ENCODE results near the gene GLCE. TPM values are rescaled to one million over a fixed set of nuclear protein-coding genes. Genes with fewer than 3 reads are reported as not detected.
"Not testable (repeated sequence)": the region's sequence is repeated elsewhere in the genome, so short reads cannot be mapped to it uniquely, and the experiment has no call there.

The GLCE gene
- total RNA-seq, 1 experiment from 2014 or later: 10.2 TPM

- Mint-ChIP-seq H3K27me3 (ENCODE audit: insufficient read depth, unreplicated experiment) (no peaks in the 10 kb centered on the region), H3K9me3 (ENCODE audit: unreplicated experiment) (no peaks in the 10 kb centered on the region), H3K36me3 (ENCODE audit: insufficient read depth, unreplicated experiment) (peaks cover 3% of the 10 kb centered on the region), H3K4me3 (ENCODE audit: unreplicated experiment) (no peak overlapping the region), H3K4me1 (ENCODE audit: low read depth, unreplicated experiment) (peaks cover 11% of the 10 kb centered on the region), H3K27ac (ENCODE audit: unreplicated experiment) (no peak overlapping the region)
- TF ChIP-seq CTCF (IDR thresholded peaks at IDR 0.05; ENCODE audit: insufficient read depth in 1 of 2, low read depth in 1 of 2, low read length in 1 of 2, severe bottlenecking in 1 of 2, unreplicated experiment in 1 of 2): no peak
- Histone ChIP-seq H3K27me3 (replicated peaks; ENCODE audit: control insufficient read depth, insufficient read depth, low read length) (no peaks in the 10 kb centered on the region), H3K4me1 (no peaks in the 10 kb centered on the region), H3K9me3 (no peaks in the 10 kb centered on the region), H3K36me3 (ENCODE audit: control insufficient read depth, insufficient read depth, low read length) (no peaks in the 10 kb centered on the region), H3K4me3 (ENCODE audit: low read depth, low read length) (no peak overlapping the region)
- no peak for DNase-seq
- ChIA-PET CTCF (interaction anchor here (0.6 kb wide), 1 partner anchor 213 kb away, joined by 5 read pairs; no protein-coding TSS in a partner anchor), POLR2A (no interaction called here)
- intact Hi-C loops (cut with micrococcal nuclease; ENCODE audit: unreplicated experiment): loop anchor here (5.0 kb wide), 1 partner anchor 93 kb away; no protein-coding TSS in a partner anchor
- no TSS peak for BruUV-seq (replicated peaks)
Measured at GRCh38 chr15:69164807-69165636, 4.6 kb downstream of the GLCE start.

- Mint-ChIP-seq H3K27ac (ENCODE audit: unreplicated experiment) (no peak overlapping the region), H3K36me3 (ENCODE audit: insufficient read depth, unreplicated experiment) (no peaks in the 10 kb centered on the region), H3K9me3 (ENCODE audit: unreplicated experiment) (no peaks in the 10 kb centered on the region), H3K4me1 (ENCODE audit: low read depth, unreplicated experiment) (peaks cover 11% of the 10 kb centered on the region), H3K4me3 (ENCODE audit: unreplicated experiment) (no peak overlapping the region), H3K27me3 (ENCODE audit: insufficient read depth, unreplicated experiment) (no peaks in the 10 kb centered on the region)
- Histone ChIP-seq H3K4me1 (no peaks in the 10 kb centered on the region), H3K4me3 (ENCODE audit: low read depth, low read length) (no peak overlapping the region), H3K9me3 (no peaks in the 10 kb centered on the region), H3K27me3 (replicated peaks; ENCODE audit: control insufficient read depth, insufficient read depth, low read length) (no peaks in the 10 kb centered on the region), H3K36me3 (ENCODE audit: control insufficient read depth, insufficient read depth, low read length) (no peaks in the 10 kb centered on the region)
- intact Hi-C loops (cut with micrococcal nuclease; ENCODE audit: unreplicated experiment): no loop called here
- POLR2A ChIA-PET: no interaction called here
- BruUV-seq (replicated peaks): no TSS peak
- CTCF ChIA-PET: interaction anchor here (0.6 kb wide), 1 partner anchor 213 kb away, joined by 5 read pairs; no protein-coding TSS in a partner anchor
- TF ChIP-seq CTCF (IDR thresholded peaks at IDR 0.05; ENCODE audit: insufficient read depth in 1 of 2, low read depth in 1 of 2, low read length in 1 of 2, severe bottlenecking in 1 of 2, unreplicated experiment in 1 of 2): no peak
- no peak for DNase-seq
Measured at GRCh38 chr15:69165637-69166025, 5.2 kb downstream of the GLCE start.

GRCh38 chr15:69167218-69167846, 6.9 kb downstream of the GLCE start:
- H3K4me1 ChIP-seq: no peaks in the 10 kb centered on the region
- intact Hi-C loops (cut with micrococcal nuclease; ENCODE audit: unreplicated experiment): no loop called here
- no peaks in the 10 kb centered on the region for H3K27me3 Mint-ChIP-seq (ENCODE audit: insufficient read depth, unreplicated experiment)
- H3K36me3 Mint-ChIP-seq (ENCODE audit: insufficient read depth, unreplicated experiment): no peaks in the 10 kb centered on the region
- H3K27me3 ChIP-seq (replicated peaks; ENCODE audit: control insufficient read depth, insufficient read depth, low read length): no peaks in the 10 kb centered on the region
- no peaks in the 10 kb centered on the region for H3K36me3 ChIP-seq (ENCODE audit: control insufficient read depth, insufficient read depth, low read length)
- H3K27ac Mint-ChIP-seq (ENCODE audit: unreplicated experiment): no peak overlapping the region
- no TSS peak for BruUV-seq (replicated peaks)
- ChIA-PET POLR2A (no interaction called here), CTCF (no interaction called here)
- H3K4me3 ChIP-seq (ENCODE audit: low read depth, low read length): no peak overlapping the region
- peaks cover 11% of the 10 kb centered on the region for H3K4me1 Mint-ChIP-seq (ENCODE audit: low read depth, unreplicated experiment)
- DNase-seq: no peak
- H3K9me3 Mint-ChIP-seq (ENCODE audit: unreplicated experiment): no peaks in the 10 kb centered on the region
- no peak overlapping the region for H3K4me3 Mint-ChIP-seq (ENCODE audit: unreplicated experiment)
- no peak for TF ChIP-seq CTCF (IDR thresholded peaks at IDR 0.05; ENCODE audit: insufficient read depth in 1 of 2, low read depth in 1 of 2, low read length in 1 of 2, severe bottlenecking in 1 of 2, unreplicated experiment in 1 of 2)
- H3K9me3 ChIP-seq: no peaks in the 10 kb centered on the region

- H3K36me3 ChIP-seq (ENCODE audit: control insufficient read depth, insufficient read depth, low read length); H3K36me3 Mint-ChIP-seq (ENCODE audit: insufficient read depth, unreplicated experiment); H3K27ac Mint-ChIP-seq (ENCODE audit: unreplicated experiment); H3K27me3 ChIP-seq (replicated peaks; ENCODE audit: control insufficient read depth, insufficient read depth, low read length); DNase-seq; H3K9me3 ChIP-seq; intact Hi-C loops (cut with micrococcal nuclease; ENCODE audit: unreplicated experiment); POLR2A ChIA-PET; H3K9me3 Mint-ChIP-seq (ENCODE audit: unreplicated experiment); H3K4me3 ChIP-seq (ENCODE audit: low read depth, low read length); BruUV-seq (replicated peaks); H3K4me1 ChIP-seq; H3K27me3 Mint-ChIP-seq (ENCODE audit: insufficient read depth, unreplicated experiment); H3K4me3 Mint-ChIP-seq (ENCODE audit: unreplicated experiment): not testable (repeated sequence)
- H3K4me1 Mint-ChIP-seq (ENCODE audit: low read depth, unreplicated experiment): peaks cover 17% of the 10 kb centered on the region
- CTCF ChIA-PET: interaction anchor here (0.7 kb wide), 1 partner anchor 13 kb away, joined by 3 read pairs; no protein-coding TSS in a partner anchor
Measured at GRCh38 chr15:69168361-69168760, 7.9 kb downstream of the GLCE start.

- CTCF ChIA-PET; H3K4me3 Mint-ChIP-seq (ENCODE audit: unreplicated experiment); H3K27ac Mint-ChIP-seq (ENCODE audit: unreplicated experiment); H3K36me3 ChIP-seq (ENCODE audit: control insufficient read depth, insufficient read depth, low read length); POLR2A ChIA-PET; intact Hi-C loops (cut with micrococcal nuclease; ENCODE audit: unreplicated experiment); BruUV-seq (replicated peaks); H3K9me3 ChIP-seq; H3K4me1 ChIP-seq; H3K36me3 Mint-ChIP-seq (ENCODE audit: insufficient read depth, unreplicated experiment); DNase-seq; H3K27me3 Mint-ChIP-seq (ENCODE audit: insufficient read depth, unreplicated experiment); H3K4me3 ChIP-seq (ENCODE audit: low read depth, low read length); H3K27me3 ChIP-seq (replicated peaks; ENCODE audit: control insufficient read depth, insufficient read depth, low read length); H3K9me3 Mint-ChIP-seq (ENCODE audit: unreplicated experiment): not testable (repeated sequence)
- H3K4me1 Mint-ChIP-seq (ENCODE audit: low read depth, unreplicated experiment): peaks cover 18% of the 10 kb centered on the region
Measured at GRCh38 chr15:69169540-69169939, 9.1 kb downstream of the GLCE start.
